Measurements from ENCODE around the gene NPHS1. TPM values are rescaled to one million over a fixed set of nuclear protein-coding genes. Genes with fewer than 3 reads are reported as not detected.

Gene NPHS1
- total and polyA plus RNA-seq, 2 donors from 2014 or later = 0.25 to 39.7 TPM

DNA sequence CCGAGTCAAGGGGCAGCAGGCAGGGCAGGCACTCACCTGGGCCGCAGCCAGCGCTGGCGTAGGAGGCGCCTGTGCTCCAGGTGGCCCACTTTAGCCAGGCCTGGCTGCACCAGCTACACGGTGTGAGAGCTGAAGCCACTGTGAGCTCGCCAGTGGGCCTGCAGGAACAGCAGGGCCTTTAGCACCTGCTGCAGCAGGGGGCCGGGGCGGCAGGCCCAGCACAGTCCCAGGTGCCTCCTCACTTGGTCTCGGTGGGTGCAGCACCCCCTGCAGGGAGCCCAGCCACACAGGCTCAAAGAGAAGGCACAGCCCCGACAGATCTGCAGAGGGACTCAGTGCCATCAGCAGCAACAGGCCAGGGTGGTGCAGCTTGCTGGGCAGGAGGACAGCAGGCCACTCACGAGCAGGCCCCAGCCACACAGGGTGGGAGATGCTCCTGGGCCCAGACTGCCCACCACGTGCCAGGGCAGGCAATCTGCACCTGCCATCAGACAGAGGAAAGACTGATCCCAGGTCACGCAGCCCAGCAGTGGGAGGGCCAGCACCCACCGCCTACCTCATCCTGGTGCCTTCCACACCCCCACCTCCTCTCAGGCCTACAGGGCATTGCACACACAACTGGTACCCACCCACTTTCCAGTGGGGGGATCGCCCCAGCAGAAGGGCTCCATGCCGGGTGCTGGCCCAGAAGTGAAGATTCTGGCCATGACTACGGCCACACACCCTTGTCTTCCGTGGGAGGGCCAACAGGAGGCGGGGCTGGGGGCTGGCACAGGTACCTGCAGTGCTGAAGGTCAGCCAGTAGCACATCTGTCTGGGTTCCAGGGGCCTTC lies 61.1 kb downstream of the NPHS1 start:
- no peak for FAIRE-seq

DNA sequence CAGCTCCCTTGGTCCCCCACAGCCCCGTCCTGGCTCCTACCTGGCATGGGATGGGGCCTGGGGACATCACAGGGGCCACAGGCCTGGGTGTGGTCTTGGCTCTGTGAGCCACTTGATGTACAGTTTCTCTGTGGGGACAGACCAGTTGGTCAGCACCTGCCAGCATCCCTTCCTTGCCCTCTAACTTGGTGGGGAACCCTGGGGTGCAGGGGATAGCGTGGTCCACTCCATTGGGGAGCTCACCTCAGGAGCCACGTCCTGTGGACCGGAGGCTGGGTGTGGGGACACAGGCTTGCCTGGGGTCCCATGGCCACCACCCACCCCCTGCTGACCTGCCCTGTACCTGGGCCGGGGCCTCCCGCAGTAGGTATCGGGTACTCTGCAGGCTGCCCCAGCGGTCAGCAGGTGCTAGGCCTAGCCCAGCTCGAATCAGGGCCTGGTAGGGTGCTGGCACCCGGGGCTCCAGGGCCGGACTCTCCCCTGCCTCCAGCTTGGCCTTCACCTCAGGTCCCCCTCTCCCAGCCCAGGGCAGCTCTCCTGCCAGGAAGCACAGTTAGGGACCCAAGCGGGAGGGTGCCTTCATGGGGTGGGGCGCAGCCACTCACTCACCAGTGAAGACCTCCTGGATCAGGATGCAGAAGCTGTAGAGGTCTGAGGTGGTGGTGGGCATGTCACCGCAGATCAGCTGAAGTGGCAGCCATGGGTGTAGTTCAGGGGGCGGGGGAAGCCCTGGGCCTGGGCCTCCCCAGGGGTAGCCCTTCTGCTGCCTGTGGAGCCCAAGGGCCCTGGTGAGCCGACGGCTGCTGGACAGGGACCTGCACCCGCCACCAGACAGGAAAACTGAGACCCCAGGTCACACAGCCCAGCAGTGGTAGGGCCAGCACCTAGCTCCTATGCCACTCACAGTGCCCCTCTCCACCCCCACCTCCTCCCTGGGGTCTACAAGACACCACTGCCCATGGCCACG lies 62.0 kb downstream of the NPHS1 start:
- H3K4me1 ChIP-seq (ENCODE audit: control insufficient read depth in 2 of 3, insufficient read depth in 2 of 3, low read depth in 1 of 3, low read length in 3 of 3) = no peaks in the 10 kb centered on the region
- intact Hi-C loops (cut with DNase I) = no loop called here
- H3K27me3 ChIP-seq (ENCODE audit: control insufficient read depth, insufficient read depth, low read length) = no peaks in the 10 kb centered on the region
- DNase-seq = no peak
- TF ChIP-seq, protein P1, sequence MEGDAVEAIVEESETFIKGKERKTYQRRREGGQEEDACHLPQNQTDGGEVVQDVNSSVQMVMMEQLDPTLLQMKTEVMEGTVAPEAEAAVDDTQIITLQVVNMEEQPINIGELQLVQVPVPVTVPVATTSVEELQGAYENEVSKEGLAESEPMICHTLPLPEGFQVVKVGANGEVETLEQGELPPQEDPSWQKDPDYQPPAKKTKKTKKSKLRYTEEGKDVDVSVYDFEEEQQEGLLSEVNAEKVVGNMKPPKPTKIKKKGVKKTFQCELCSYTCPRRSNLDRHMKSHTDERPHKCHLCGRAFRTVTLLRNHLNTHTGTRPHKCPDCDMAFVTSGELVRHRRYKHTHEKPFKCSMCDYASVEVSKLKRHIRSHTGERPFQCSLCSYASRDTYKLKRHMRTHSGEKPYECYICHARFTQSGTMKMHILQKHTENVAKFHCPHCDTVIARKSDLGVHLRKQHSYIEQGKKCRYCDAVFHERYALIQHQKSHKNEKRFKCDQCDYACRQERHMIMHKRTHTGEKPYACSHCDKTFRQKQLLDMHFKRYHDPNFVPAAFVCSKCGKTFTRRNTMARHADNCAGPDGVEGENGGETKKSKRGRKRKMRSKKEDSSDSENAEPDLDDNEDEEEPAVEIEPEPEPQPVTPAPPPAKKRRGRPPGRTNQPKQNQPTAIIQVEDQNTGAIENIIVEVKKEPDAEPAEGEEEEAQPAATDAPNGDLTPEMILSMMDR (IDR thresholded peaks at IDR 0.05; ENCODE audit: borderline replicate concordance, extremely low read depth, insufficient read depth) = no peak
- H3K4me3 ChIP-seq (ENCODE audit: low read length in 3 of 3) = no peak overlapping the region
- H3K9ac ChIP-seq (ENCODE audit: low read length in 3 of 3) = no peak overlapping the region
- no peak for FAIRE-seq
- H3K27ac ChIP-seq (ENCODE audit: low read depth in 2 of 2, low read length in 2 of 2) = no peak overlapping the region
- H3K36me3 ChIP-seq (ENCODE audit: control insufficient read depth in 2 of 3, insufficient read depth in 3 of 3, low read length in 3 of 3) = no peaks in the 10 kb centered on the region
- no peaks in the 10 kb centered on the region for H3K9me3 ChIP-seq (ENCODE audit: control insufficient read depth in 2 of 3, insufficient read depth in 1 of 3, low read length in 3 of 3)

More for the DNA sequence above, 61.1 kb downstream of the NPHS1 start:
- H3K27ac ChIP-seq (ENCODE audit: low read depth in 2 of 2, low read length in 2 of 2) = no peak overlapping the region
- no peaks in the 10 kb centered on the region for H3K4me1 ChIP-seq (ENCODE audit: control insufficient read depth in 2 of 3, insufficient read depth in 2 of 3, low read depth in 1 of 3, low read length in 3 of 3)
- peaks cover 2% of the 10 kb centered on the region for H3K27me3 ChIP-seq (ENCODE audit: control insufficient read depth, insufficient read depth, low read length)
- H3K36me3 ChIP-seq (ENCODE audit: control insufficient read depth in 2 of 3, insufficient read depth in 3 of 3, low read length in 3 of 3) = no peaks in the 10 kb centered on the region
- intact Hi-C loops (cut with DNase I) = no loop called here
- H3K9ac ChIP-seq (ENCODE audit: low read length in 3 of 3) = no peak overlapping the region
- TF ChIP-seq, protein P1 (IDR thresholded peaks at IDR 0.05; ENCODE audit: borderline replicate concordance, extremely low read depth, insufficient read depth) = no peak
- no peak for DNase-seq
- no peak overlapping the region for H3K4me3 ChIP-seq (ENCODE audit: low read length in 3 of 3)
- no peaks in the 10 kb centered on the region for H3K9me3 ChIP-seq (ENCODE audit: control insufficient read depth in 2 of 3, insufficient read depth in 1 of 3, low read length in 3 of 3)

DNA sequence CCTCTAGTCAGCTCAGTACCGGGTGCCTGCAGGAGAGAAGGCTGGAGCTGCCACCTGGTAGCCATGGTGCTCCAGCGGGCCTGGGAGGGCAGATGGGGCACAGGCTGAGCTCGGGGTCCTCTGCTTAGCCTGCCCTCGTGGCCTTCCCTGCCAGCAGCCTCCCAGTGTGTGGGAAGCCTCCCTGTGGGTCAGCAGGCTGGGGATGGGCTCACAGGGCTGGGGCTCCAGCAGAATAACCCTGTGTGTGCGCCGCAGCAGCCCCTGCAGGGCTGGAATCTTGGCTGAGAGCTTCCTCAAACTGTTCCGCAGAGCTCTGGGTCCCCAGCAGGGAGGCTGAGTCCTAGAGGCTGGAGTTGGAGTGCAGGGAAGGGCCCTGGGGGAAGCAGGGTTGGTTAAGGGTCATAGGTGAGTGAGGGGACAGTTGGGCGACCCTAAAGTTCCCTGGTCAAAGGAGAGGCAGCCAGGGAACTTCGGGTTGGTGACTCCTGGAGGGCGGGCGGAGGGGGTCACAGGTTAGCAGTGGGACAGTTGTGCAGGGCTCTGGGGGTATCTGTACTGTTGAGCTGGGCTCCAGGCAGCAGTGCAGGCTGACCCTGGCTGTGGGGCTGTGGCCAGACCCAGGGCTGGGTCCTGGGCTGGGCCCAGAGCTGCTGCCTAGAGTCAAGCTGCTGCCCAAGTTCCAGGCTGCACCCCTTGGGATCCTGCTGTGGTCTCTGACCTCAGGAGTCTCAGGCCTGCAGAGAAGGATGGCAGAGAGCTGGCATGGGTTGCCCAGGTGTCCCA lies 62.9 kb downstream of the NPHS1 start:
- H3K27me3 ChIP-seq (ENCODE audit: control insufficient read depth, insufficient read depth, low read length) = no peaks in the 10 kb centered on the region
- H3K27ac ChIP-seq (ENCODE audit: low read depth in 2 of 2, low read length in 2 of 2) = no peak overlapping the region
- DNase-seq (no peak), FAIRE-seq (no peak)
- no peaks in the 10 kb centered on the region for H3K36me3 ChIP-seq (ENCODE audit: control insufficient read depth in 2 of 3, insufficient read depth in 3 of 3, low read length in 3 of 3)
- no peak overlapping the region for H3K9ac ChIP-seq (ENCODE audit: low read length in 3 of 3)
- TF ChIP-seq, protein P1 (IDR thresholded peaks at IDR 0.05; ENCODE audit: borderline replicate concordance, extremely low read depth, insufficient read depth) = no peak
- no peak overlapping the region for H3K4me3 ChIP-seq (ENCODE audit: low read length in 3 of 3)
- no peaks in the 10 kb centered on the region for H3K9me3 ChIP-seq (ENCODE audit: control insufficient read depth in 2 of 3, insufficient read depth in 1 of 3, low read length in 3 of 3)
- intact Hi-C loops (cut with DNase I) = no loop called here
- H3K4me1 ChIP-seq (ENCODE audit: control insufficient read depth in 2 of 3, insufficient read depth in 2 of 3, low read depth in 1 of 3, low read length in 3 of 3) = no peaks in the 10 kb centered on the region

All from kidney (tissue), 14 donors.